Middle frontal gyrus (tissue), 1 donor: ENCODE results near the gene CCN2.

Source experiments
- DNase-seq: peaks from one replicate; pipeline ENCODE4 v3.0.0-alpha.2; 2015; ENCODE audit warnings: low spot score; ENCODE audit errors: extremely low spot score

CCN2 gene

GRCh38 chr6:131950767-131951575 lies at the start of gene CCN2:
TSS of gene CCN2 (minus strand) at chr6:131951372. CDS start at chr6:131951172, 200 bp downstream.
- DNase-seq, result no peak

DNA sequence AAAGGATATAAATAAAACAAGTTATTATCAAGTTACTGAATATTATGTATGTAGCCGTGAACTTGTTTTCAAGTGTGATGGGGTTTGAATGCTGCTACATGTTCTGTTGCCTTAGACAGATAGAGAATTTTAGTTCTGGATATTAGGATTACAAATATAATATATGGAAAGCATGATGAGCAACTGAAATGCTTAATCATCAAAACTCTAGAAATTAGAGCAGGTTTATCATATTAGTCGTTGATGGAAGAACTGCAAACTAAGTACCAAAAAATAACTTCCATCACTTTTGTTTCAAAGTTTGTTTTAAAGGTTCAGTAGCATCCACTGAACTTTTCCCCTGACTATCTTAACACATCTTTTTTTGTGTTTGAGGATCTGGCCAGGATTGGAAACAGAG lies 49.1 kb upstream of the CCN2 start:
- no peak for DNase-seq

DNA sequence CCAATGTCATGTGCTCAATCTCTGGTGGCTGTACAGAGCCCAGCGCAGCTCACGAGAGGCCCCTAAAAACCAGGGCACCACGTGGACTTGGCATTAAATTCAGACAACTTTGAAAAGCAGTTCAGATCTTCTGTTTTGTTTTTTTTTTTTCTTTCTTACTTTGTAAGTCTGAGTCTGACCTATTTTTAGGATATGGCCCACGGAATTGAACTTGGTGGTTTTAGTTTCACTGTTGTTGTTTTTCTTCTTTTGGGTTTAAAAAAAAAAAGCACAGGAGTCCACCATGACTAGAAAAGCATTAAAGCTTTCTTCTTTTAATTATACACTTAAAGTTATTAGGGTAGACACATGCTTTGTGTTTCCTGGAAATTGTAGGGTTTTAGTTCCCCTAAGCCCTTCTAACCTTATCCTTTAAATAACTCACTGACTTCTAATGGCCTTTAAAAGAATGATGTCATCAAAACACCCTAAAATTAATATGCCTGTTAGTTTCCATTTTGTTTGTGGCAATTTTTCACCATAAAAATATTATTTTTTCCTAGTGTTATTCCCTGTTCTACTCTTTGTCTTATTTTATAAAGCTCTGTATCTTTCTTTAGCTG lies 48.5 kb upstream of the CCN2 start:
- DNase-seq, result no peak

- DNase-seq, result no peak
These were observed 47.2 kb upstream of the CCN2 start for GRCh38 chr6:131998255-131998982.

DNA sequence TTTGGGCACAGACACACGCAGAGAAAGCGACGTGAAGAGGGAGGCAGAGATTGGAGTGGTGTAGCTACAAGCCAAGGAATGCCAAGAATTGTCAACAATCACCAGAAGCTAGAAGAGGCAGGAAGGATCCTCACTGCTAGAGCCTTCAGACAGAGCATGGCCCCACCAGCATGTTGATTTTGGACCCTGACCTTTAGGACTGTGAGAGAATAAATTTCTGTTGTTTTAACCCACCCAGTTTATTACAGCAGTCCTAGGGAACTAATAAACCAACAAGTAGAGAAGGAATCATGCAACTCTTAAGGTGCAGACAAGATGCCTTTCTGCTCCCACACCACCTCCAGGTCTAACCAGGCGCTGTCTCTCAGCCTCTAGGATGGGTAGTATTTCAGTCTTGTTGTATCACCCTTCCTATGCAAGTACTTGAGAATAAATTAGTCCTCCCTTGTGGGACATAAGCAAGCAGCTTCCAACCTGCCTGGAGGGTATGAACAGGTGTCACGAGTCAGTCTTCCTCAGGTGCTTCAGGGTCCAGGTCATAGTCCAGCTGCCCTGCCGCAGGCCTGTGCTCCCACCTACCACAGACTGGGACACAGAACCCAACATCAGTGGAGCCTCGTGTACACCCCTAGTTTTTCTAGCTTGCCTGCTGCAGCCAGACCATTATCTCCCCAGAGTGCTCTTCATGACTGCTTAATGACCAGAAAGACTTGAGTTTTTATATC lies 46.4 kb upstream of the CCN2 start:
- no peak for DNase-seq

- DNase-seq, result no peak
These were observed 44.7 kb upstream of the CCN2 start for GRCh38 chr6:131995917-131996316.

DNA sequence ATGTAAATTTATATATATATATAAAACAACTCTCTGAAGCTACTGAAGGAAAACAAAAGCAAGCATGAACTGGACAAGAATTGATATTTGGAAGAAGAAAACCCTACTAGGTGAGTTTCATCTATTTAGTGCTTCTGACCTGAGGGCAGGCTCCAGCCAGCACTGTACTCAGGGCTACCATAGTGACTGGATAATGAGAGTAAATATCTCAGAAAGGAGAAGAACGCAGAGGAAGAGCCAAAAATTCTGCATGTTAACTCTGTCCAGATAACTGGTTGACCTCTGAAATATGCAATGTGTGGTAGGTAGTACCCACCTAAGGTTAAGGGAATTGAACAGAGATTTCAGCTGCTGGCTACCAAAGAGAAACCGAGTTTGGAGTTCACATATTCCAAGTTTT lies 41.4 kb upstream of the CCN2 start:
- DNase-seq, result no peak

DNA sequence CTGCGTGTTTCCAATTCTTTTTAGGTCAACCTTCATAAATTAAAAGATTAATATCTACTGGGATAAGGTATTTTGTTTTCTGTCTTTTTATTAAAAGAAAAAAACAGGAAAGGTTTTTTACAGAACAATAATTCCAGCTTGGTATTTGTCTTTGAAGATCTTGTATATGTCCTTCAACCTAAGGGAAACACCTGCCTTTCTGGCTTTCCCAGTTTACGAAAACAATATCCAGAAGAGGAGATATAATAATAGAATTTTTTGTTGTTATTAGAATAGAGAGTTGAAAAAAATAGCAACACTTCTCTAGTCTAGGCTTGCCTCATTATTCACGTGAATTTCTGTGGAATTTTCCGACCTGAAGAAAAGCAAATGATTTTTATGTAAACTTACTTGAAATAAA lies 37.9 kb upstream of the CCN2 start:
- no peak for DNase-seq

- DNase-seq, result no peak
These were observed 31.6 kb upstream of the CCN2 start for GRCh38 chr6:131982740-131983259.

DNA sequence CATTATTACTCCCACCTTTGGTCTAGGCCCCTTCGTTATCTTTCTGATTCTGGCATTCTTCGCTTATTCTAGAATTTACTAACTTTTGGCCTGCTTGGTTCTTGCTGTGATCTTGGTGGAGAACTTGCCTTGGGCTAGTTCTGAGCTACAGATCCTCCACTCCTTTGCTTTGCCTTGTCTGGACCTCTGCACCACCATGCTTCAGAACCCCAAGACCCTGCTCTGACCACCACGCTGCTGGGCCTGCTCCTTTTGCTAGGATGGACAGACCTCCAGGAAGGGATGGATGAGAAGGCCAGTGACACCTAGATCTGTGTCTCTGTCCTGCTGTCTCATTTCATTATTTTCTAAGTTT lies 30.4 kb upstream of the CCN2 start:
- DNase-seq, result no peak

- DNase-seq, result no peak
These were observed 29.8 kb upstream of the CCN2 start for GRCh38 chr6:131980791-131981623.

DNA sequence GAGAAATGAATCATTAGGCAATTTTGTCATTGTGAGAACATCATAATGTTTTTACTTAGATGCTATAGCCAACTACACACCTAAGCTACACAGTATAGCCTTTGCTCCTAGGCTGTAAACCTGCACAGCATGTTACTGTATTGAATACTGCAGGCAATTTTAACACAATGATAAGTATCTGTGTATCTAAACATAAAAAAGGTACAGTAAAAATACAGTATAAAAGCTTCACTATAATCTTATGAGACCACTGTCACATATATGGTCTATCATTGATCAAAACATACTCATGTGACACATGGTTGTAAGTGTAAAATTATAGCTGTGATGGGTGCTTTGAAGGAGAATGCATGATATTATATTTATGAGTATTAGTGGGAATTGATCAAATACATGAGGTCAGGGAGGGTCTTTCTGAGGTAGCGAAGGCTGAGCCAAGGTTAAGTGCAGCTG lies 29.2 kb upstream of the CCN2 start:
- DNase-seq, result no peak

- no peak for DNase-seq
These were observed 28.6 kb upstream of the CCN2 start for GRCh38 chr6:131979515-131980337.

- DNase-seq, result no peak
These were observed 27.4 kb upstream of the CCN2 start for GRCh38 chr6:131978522-131978921.

GRCh38 chr6:131976545-131977061 lies 25.4 kb upstream of the CCN2 start:
- no peak for DNase-seq

GRCh38 chr6:131972741-131973140 lies 21.6 kb upstream of the CCN2 start:
- no peak for DNase-seq

DNA sequence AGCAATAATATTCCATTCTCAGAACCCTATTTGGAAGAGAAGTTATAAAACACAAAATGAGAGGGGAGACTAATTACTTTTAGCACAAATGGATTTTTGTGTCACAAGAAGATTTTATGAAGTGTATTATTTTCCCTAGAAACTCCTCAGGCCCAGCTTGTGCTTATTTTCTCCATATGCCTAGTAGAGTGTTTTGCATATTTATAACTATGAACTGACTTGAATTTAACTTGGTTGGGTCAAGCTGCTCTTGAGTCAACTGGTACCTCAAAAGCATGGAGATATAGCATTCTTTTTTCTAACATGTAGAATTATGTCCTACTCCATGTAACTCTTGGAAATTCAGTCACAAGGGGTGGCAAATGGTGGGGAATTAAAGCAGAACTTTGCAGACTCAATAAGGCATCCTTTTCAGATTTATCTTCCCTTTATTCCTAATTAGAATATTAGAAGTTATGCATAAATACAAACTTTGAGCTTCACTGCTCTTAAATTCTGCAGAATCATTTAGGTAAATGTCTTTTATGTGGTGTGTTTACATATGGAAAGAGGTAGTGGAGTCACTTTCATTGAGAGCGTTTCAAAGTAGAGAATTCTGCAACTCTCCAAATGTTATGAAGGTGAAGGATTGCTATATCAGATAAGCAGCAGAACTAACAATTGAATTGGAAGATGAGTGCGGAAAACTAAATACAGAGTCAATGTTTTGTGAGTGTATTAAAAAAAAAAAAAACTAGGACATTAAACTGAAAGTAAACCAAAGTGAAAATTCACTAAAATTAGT lies 19.1 kb upstream of the CCN2 start:
- no peak for DNase-seq

DNA sequence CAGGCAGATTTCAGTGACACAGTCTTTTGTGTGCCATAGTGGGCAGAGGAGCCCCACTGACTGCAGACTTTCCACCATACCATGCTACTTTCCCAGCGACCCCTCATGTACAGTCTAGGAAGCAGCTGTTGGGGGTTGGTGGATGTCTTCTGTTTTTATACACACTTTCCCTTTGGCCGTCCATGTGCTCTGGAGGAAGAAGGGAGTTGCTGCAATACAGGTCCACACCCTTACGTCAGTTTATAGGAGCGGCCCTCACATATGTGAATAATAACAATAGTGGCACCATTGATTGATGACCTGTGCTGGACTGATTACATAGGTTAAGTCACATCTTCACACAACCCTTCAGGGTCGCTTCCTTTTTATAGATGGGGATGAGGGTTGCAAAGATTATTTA lies 17.5 kb upstream of the CCN2 start:
- no peak for DNase-seq

GRCh38 chr6:131967948-131968347 lies 16.8 kb upstream of the CCN2 start:
- no peak for DNase-seq
